GM08714 (cell line): Measurements from ENCODE around the gene TMC8.
"Not testable (repeated sequence)": the region's sequence is repeated elsewhere in the genome, so short reads cannot be mapped to it uniquely, and the experiment has no call there.

Experiments used
- H3K4me3 ChIP-seq: fragments of 200-500 bp; sonication (Bioruptor generic); 2 replicates; pipeline ENCODE4 v1.5.1; 2014; ENCODE audit warnings: mild to moderate bottlenecking, low read length, inconsistent platforms
- ZNF274 ChIP-seq: IDR thresholded peaks from 2 replicates; pipeline ENCODE4 v1.6.1; 2012; ENCODE audit warnings: mild to moderate bottlenecking, low read depth, low read length

Gene TMC8

DNA sequence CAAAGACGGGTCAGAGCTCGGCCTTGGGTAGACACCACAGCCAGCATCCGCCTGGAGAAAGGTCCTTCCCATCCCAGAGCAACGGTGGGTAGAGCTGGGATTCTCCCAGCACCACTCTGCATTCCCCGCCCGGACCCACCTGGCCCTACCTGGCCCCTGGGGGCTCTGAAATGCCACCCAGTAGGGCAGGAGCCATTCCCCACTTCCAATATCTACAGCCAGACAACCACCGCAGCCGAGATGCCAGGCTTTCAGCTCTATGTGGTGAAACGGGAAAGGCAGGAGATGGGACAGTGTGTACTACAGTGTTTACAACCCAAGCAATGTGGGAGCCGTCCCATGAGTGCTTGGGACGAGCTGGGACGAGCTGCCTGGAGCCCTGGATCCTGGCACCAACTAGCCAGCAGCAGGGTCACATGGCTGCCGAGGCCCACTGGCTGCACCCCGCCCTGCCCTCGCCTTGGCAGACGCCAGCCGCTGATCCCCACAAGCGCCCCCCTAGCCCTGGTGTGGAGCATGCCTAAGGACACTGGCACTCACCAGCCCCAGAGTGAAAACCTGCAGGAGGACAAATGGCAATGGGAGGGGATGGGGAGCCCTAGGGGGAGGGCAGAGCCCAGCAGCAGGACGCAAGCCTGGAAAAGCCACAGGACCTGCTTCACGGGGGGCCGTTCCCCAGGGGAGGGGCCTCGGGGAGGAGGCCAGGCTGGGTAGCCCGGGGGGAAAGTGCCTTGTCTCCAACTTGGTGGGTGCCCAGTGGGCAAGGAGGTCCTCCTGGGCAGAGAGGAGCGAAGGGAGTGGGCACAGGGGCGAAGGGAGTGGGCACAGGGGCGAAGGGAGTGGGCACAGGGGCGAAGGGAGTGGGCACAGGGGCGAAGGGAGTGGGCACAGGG is 15.5 kb upstream of the TMC8 start:
- TF ChIP-seq ZNF274 = no peak

DNA sequence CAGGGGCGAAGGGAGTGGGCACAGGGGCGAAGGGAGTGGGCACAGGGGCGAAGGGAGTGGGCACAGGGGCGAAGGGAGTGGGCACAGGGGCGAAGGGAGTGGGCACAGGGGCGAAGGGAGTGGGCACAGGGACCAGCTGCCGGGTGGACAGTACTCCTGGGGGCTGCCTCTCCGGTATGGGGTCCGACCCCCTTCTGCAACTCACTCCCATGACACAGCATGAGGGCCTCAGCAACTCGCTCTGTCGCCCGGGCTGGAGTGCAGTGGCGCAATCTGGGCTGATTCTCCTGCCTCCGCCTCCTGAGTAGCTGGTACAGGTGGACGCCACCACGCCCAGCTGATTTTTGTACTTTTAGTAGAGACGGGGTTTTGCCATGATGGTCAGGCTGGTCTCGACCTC is 14.8 kb upstream of the TMC8 start:
- H3K4me3 ChIP-seq = not testable (repeated sequence)

More for the DNA sequence above, 15.5 kb upstream of the TMC8 start:
- H3K4me3 ChIP-seq = no peak overlapping the region

DNA sequence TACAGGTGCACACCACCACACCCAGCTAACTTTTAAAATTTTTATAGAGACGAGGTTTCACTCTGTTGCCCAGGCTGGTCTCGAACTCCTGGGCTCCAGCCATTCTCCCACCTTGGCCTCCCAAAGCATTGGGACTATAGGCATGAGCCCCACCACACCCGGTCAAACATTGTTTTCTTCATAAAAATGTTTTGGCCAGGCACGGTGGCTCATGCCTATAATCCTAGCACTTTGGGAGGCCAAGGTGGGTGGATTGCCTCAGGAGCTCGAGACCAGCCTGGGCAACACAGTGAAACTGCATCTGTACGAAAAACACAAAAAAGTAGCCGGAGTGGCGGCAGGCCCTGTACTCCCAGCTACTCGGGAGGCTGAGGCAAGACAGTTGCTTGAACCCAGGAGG is 14.2 kb upstream of the TMC8 start:
- H3K4me3 ChIP-seq = no peak overlapping the region
- TF ChIP-seq ZNF274 = no peak

DNA sequence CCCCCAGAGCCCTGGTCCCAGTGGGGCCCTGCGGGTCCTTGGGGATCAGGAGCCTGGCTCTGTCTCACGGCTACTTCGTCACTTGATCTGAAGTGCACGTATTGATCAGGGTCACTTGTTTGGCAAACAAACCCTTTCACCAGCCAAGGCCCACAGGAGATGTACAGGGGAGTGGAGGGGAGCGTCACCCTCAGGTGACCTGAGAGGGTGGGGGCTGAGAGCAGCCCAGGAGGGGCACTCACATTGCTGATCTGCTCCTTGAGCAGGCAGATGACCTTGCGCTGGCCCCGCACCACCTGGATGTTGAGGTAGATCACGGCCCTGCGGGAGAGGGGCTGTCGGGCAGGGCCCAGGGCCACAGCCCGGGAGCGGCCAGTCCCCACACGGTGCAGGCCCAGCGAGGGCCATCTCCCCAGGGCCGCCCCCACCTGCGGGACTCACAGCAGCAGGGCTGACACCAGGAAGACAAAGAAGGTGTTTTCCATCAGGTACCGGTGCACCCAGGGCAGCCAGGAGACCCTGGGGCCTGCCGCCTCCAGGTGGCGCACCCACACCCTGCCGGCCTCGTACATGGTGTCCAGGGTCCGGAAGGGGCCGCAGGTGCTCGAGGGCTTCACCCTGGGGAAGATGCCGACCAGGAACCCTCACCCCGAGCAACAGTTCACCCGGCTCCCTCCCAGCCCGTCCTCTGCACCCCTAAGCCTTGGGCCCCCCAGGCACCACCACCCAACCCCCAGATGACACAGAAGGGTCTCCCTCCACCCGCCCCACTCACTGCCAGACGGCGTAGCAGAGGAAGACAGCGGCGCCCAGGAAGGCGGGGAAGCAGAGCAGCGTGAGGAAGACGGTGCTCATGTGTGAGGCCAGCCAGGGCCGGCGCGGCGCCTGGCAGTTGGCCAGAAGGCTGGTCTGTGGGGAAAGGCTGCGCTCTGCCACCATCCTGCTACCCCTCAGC is 13.3 kb upstream of the TMC8 start:
- H3K4me3 ChIP-seq = no peak overlapping the region
- no peak for TF ChIP-seq ZNF274

DNA sequence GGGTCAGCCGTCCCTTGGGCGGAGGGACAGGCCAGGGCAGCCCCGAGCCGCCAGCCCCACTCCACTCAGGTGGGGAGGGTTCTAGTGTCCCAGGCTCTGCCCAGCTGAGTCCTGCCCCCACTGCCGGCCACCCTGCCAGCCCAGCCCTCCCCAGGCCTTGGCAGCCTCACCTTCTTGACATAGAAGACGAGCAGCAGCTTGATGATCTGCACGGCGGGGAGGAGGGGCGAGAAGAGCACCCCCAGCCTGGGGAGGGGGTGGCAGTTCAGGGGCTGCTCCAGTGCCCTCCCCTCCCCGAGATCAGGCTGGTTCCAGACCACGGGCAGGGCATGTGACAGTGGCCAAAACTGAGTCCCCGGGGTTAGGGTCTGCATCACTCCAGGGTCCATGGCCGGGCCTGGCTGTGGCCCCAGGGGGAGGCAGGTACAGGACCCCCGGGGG is 11.8 kb upstream of the TMC8 start:
- H3K4me3 ChIP-seq = no peak overlapping the region
- TF ChIP-seq ZNF274 = no peak

DNA sequence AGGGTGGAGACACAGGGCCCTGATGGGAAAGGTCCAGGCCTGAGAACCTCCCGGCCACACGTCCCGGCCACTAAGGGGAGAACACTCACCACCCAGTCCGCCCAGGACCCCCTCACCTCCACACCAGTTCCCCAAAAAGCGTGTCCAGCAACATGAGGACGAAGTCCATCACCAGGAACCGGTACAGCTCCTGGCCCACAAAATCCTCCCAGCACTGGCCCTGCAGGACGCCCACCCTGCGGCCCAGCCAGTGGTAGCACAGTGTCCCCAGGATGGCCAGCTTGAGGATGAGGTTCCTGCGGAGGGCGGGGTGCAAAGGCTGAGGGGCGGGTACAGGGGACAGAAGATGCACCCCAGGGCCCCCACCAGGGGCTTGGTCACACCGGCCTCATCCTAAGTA is 10.0 kb upstream of the TMC8 start:
- H3K4me3 ChIP-seq = no peak overlapping the region
- TF ChIP-seq ZNF274 = no peak

DNA sequence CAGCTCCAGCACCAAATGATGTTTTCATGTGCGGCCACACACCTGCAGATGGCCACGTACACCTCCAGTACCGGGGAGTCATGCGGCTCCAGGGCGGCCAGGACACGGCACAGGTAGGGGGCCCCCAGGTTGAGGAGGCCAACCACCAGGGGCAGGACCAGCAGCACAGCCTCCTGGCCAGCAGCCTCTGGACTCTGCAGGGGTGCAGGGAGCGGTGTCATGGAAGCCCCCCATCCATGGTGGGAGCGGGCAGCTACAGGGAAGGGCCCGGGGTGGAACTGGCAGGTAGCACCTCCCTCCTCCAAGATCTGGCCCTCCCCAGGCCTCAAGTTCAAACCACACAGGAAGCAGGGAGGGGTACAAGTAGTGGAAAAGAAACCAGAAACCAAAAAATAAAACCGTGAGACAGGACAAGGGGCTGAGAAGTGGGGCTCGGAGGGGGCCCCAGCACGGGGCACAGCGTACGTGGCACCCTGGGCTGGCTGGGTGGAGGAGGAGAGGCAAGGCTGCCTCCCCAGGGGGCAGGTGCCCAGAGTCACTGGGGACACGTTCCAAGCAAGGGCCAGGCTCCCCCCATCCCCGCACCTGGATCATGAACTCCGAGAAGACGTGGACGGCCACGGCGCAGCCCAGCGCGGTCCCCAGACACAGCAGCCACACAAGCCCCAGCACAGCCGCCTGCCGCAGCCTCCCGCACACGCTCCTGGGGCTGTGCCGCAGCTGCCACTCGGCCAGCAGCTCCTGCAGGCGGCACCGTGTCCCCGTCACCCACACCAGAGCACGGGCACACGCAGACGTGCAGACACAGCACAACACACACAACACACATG is 9.4 kb upstream of the TMC8 start:
- peak overlapping the region; percentile 40; the same call in 1 of the 2 replicates for H3K4me3 ChIP-seq
- TF ChIP-seq ZNF274 = no peak

DNA sequence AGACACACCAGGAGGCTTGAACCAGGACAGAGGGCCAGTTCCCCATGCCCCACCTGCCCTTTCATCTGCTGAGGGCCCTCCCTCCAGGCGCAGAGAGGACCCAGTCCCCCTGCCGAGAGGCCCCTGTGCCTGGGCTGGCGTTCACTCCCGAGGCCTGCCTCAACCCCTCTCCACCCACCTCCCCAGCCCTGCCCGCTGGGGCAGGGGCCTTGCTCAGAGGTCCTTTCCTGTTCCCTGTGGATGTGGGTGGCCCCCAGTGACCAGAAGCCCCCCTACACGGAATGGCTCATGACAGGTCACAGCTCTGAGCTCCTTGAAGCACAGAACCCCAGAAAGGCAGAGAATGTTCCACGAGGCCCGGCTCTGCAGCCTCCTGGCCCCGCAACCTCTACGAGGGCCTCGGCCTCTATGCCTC is 8.8 kb upstream of the TMC8 start:
- peak overlapping the region; percentile 40; the same call in 1 of the 2 replicates for H3K4me3 ChIP-seq
- TF ChIP-seq ZNF274 = no peak

DNA sequence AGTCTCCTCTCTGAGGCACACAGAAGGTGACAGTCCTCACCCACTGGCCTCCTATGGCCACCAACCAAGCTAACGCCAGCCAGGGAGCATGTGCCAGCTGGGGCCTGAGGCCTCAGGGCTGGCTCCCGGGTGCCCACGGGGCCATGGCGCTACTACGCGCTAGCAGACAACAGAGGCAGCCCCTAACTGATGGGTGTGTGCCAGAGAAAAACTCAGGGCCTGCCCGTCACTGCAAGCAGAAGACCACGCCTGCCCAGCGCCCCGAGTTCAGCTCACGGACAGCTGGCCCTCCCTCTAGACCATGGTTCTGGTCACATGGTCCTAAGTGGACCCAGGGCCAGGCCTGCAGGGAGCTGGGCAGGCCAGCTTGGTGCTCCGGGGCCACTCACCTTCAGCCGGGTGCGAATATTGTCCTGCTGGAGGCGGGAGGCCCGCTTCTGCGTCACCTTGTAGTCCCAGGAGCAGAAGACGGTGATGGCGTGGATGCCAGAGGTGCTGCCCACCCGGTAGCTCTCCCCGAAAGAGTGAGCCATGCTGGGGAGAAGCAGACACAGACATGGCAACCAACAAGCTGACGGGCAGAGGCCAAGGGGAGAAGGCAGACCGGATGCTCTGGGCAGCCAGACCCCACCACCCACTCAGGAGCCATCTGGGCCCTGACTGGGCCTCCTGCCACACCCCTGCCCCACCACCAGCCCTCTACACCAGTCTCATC is 8.2 kb upstream of the TMC8 start:
- H3K4me3 ChIP-seq = peak overlapping the region; percentile 40; the same call in 1 of the 2 replicates
- TF ChIP-seq ZNF274 = no peak

DNA sequence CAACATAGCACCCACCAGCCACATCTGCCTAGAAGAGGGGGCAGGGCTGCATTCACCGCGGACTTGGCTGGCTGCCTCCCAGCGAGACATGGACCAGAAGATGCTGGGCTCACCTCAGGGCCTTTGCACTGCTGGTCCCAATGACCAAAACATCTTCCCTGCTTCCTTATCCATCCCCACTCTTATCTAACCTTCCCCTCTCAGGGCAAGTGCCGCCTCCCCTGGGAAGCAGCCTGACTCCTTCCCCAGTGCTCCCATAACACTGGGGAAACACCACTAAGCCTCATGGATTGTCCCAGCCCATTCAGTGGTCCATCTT is 7.7 kb upstream of the TMC8 start:
- TF ChIP-seq ZNF274 = no peak
- no peak overlapping the region; the same call in 1 of the 2 replicates for H3K4me3 ChIP-seq

DNA sequence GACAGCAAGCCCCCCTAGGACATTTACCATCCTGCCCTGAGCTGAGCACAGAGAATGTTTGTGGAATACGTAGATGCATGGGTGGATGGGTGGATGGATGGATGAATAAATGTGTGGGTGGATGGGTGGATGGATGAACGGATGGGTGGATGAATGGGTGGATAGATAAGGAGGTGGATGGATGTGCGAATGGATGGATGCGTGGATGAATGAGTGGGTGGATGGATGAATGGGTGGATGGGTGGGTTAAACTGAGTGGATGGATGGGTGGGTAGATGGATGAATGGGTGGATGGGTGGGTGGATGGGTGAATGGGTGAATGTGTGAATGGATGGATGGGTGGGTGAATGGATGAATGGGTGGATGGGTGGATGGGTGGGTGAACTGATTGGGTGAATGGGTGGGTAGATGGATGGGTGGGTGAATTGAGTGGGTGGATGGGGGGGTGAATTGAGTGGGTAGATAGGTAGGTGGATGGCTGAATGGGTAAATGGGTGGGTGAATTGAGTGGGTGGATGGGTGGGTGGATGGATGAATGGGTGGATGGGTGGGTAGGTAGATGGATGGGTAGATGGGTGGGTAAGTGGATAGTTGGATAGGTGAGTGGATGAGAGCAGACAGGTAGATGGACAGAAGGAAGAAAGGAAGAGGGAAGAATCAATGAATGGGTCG is 7.2 kb upstream of the TMC8 start:
- no peak overlapping the region; the same call in 1 of the 2 replicates for H3K4me3 ChIP-seq
- TF ChIP-seq ZNF274 = no peak

DNA sequence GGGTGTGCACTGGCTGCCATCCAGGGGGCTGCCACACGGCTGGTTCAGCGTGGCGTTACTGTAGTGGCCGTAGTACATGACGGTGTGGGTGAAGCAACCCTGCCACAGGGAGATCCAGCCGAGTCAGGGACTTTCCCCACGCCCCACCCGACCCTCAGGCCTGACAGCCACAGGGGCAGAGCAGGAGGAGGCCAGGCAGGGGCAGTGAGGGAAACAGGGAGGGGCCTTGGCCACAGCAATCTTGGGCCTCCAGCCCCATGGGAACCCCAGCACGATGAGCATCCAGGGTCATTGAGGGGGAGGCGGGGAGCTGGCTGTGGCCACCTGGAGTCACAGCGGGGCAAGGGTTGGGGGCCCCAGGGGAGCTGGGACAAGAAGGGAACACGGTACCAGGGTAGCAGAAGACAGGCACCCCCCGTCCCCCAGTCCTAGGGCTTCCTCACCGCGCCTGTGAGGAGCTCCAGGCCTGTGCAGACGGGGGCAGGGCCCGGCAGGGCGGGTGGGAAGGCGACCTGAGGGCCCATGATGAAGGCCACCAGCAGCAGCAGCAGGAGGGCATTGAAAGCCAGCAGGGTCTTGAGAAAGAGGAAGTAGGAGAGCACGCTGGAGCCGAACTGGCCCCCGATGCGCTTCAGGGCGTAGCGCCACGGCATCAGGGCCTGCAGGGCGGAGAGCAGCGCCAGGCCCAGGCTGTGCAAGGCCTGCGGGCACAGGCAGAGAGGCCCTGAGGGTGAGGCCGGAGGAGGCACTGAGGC is 6.3 kb upstream of the TMC8 start:
- H3K4me3 ChIP-seq = peak overlapping the region; percentile 24; the same call in 1 of the 2 replicates
- TF ChIP-seq ZNF274 = no peak

DNA sequence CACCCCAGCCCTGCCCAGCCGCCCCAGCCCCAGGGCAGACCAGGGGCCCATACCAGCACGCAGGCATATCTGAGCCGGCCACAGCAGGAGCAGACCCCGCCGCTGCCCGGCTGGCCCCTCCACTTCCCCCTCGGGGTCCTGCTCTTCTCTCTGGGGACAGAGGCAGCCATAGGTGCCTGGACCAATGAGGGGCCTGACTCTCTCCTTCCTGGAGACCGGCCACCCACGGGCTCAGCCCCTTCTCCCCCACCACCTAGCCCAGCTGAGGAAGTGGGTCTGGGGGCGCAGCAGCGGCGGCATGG is 5.8 kb upstream of the TMC8 start:
- TF ChIP-seq ZNF274 = no peak
- peak overlapping the region; percentile 24; the same call in 1 of the 2 replicates for H3K4me3 ChIP-seq
